Lung (tissue), 16 donors: ENCODE results near the gene FOXP4. TPM values are rescaled to one million over a fixed set of nuclear protein-coding genes. Genes with fewer than 3 reads are reported as not detected.

Experiments used
- ATAC-seq: fragments of 200-7000 bp; cut with Tn5 transposase; one replicate; pipeline ENCODE4 v1.9.1; 2020; ENCODE audit warnings: moderate number of reproducible peaks; ENCODE audit not compliant: insufficient read depth, low FRiP score
- DNase-seq, 3 donors: peaks; one replicate each; pipeline ENCODE4 v3.0.0-alpha.2; 2013 to 2017
- H3K27ac ChIP-seq, 2 donors: one replicate each; pipeline ENCODE4 v1.5.1; 2013; ENCODE audit warnings: mild to moderate bottlenecking in 2 of 2, moderate library complexity in 2 of 2, control low read depth in 1 of 2, inconsistent platforms in 1 of 2, low read depth in 1 of 2, low read length in 1 of 2
- H3K27me3 ChIP-seq, 3 donors: one replicate each; pipeline ENCODE4 v1.5.1; 2013; ENCODE audit warnings: low read length in 2 of 3; ENCODE audit not compliant: control insufficient read depth in 3 of 3, insufficient read depth in 3 of 3
- H3K36me3 ChIP-seq, 4 donors: one replicate each; pipeline ENCODE4 v1.5.1; 2013; ENCODE audit warnings: low read length in 4 of 4, mild to moderate bottlenecking in 1 of 4, moderate library complexity in 1 of 4; ENCODE audit not compliant: control insufficient read depth in 4 of 4, insufficient read depth in 4 of 4
- H3K4me1 ChIP-seq, 5 donors: one replicate each; pipeline ENCODE4 v1.5.1; 2013; ENCODE audit warnings: low read length in 5 of 5, mild to moderate bottlenecking in 2 of 5, moderate library complexity in 1 of 5; ENCODE audit not compliant: control insufficient read depth in 5 of 5, insufficient read depth in 5 of 5
- H3K4me3 ChIP-seq: one replicate; pipeline ENCODE4 v1.5.1; 2013; ENCODE audit warnings: mild to moderate bottlenecking, control low read depth, moderate library complexity
- H3K9ac ChIP-seq, 2 donors: one replicate each; pipeline ENCODE4 v1.5.1; 2013; ENCODE audit warnings: low read length in 2 of 2, control low read depth in 1 of 2; ENCODE audit not compliant: insufficient read depth in 1 of 2
- H3K9me3 ChIP-seq, 4 donors: one replicate each; pipeline ENCODE4 v1.5.1; 2013; ENCODE audit warnings: low read length in 3 of 4, mild to moderate bottlenecking in 1 of 4, moderate library complexity in 1 of 4; ENCODE audit not compliant: control insufficient read depth in 4 of 4, insufficient read depth in 3 of 4
- CTCF ChIP-seq: IDR thresholded peaks from 2 replicates; pipeline ENCODE4 v1.5.1; 2012; ENCODE audit warnings: mild to moderate bottlenecking; ENCODE audit errors: control extremely low read depth, extremely low read depth
- WGBS, 2 donors: extraction: QIAGEN DNeasy Blood & Tissue Kit; methylation state at CpG; one replicate each; pipeline ENCODE4 v1.1.7; 2013; 5-methylcytosine and 5-hydroxymethylcytosine counted together
- long read RNA-seq, 5 donors: transcript quantifications; one replicate each; lab custom pipeline, GENCODE V29; 2026
- polyA plus RNA-seq, 2 donors: library from polyadenylated mRNA; stranded (reverse); fragments of 200-250 nt; gene quantifications; one replicate each; pipeline ENCODE4 v1.2.1, GENCODE V29; 2013
- total RNA-seq, 2 donors: library from RNA; depleted of rRNA in 1 of 2; stranded (reverse); fragments of >200 nt in 1 of 2; gene quantifications; one replicate each; pipeline ENCODE4 v1.2.1, GENCODE V29; 2014 to 2021
- donor health status: control.
- donor health status: control.
- donor health status: Bipolar disorder and iron deficiency.
- donor health status: healthy.
- donor health status: DM: yes; HTN: yes; CAD: no.

Gene FOXP4, protein sequence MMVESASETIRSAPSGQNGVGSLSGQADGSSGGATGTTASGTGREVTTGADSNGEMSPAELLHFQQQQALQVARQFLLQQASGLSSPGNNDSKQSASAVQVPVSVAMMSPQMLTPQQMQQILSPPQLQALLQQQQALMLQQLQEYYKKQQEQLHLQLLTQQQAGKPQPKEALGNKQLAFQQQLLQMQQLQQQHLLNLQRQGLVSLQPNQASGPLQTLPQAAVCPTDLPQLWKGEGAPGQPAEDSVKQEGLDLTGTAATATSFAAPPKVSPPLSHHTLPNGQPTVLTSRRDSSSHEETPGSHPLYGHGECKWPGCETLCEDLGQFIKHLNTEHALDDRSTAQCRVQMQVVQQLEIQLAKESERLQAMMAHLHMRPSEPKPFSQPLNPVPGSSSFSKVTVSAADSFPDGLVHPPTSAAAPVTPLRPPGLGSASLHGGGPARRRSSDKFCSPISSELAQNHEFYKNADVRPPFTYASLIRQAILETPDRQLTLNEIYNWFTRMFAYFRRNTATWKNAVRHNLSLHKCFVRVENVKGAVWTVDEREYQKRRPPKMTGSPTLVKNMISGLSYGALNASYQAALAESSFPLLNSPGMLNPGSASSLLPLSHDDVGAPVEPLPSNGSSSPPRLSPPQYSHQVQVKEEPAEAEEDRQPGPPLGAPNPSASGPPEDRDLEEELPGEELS
- 10 to 100 TPM; 22.6 to 35.0 TPM for total RNA-seq
- polyA plus RNA-seq, result 10 to 100 TPM; 12.8 to 21.7 TPM
- long read RNA-seq, donor 1, full-length matches to known transcripts, result 9 of 9 reads
- long read RNA-seq, donor 1, partial matches to known transcripts, result 0 of 9 reads
- long read RNA-seq, donor 1, other reads (novel, unspliced or antisense), result 0 of 9 reads
- long read RNA-seq, donor 2, partial matches to known transcripts, result 0 of 2 reads
- long read RNA-seq, donor 2, other reads (novel, unspliced or antisense), result 0 of 2 reads
- long read RNA-seq, donor 3, partial matches to known transcripts, result 0 of 1 reads
- long read RNA-seq, donor 3, other reads (novel, unspliced or antisense), result 0 of 1 reads
- long read RNA-seq, donor 4, partial matches to known transcripts, result 15 of 15 reads
- long read RNA-seq, donor 4, other reads (novel, unspliced or antisense), result 0 of 15 reads
- long read RNA-seq, donor 5, full-length matches to known transcripts, result 13 of 124 reads
- long read RNA-seq, donor 5, partial matches to known transcripts, result 111 of 124 reads
- long read RNA-seq, donor 5, other reads (novel, unspliced or antisense), result 0 of 124 reads

DNA sequence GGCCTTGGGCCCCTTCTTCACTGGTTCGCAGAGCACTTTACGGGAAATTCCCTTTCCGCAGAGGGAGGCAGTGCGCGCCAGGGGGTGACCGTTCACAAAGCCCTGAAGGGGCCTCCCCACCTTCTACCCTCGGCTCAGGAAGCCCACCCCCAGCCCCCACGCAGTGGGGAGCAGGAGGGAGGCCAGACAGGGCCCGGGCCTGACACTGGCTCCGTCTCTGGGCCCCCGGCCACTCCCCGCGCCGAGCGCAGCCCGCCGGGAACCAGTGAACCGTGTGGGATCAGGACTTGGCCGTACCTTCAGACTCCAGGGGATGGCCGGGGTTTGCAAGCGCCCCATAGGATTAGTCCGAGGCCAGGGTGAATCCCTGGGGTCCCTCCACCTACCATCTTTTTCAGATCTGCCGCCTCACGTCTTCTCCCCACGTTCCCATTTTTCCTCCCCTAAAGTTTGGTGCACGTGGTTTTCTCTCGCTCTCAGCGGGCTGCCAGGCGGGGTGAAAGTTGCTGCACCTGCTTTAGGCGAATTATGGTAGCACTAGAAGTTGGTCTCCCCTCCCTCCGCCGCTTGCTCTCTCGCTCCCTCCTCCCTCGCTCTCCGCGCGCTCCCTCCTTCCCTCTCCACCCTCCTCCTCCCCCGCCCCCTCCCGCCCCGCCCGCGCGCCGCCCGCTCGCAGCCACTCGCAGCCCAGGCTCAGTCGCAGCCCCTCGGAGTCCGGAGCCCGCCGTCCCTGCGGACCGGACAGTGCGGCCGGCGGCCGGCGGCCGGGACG lies at the start of gene FOXP4:
Gene FOXP4 (plus strand): TSS at position 679 of the 772 bp plus-strand sequence. CDS start 19,380 bp downstream, outside the sequence.
- WGBS, 2 donors, result 1 to 2% methylated on average over 51 to 60 of the region's 61 CpGs
- Histone ChIP-seq H3K9me3 (no peaks in the 10 kb centered on the region), H3K4me1 (peaks cover 0 to 27% (median 11%) of the 10 kb centered on the region in 5 donors)

DNA sequence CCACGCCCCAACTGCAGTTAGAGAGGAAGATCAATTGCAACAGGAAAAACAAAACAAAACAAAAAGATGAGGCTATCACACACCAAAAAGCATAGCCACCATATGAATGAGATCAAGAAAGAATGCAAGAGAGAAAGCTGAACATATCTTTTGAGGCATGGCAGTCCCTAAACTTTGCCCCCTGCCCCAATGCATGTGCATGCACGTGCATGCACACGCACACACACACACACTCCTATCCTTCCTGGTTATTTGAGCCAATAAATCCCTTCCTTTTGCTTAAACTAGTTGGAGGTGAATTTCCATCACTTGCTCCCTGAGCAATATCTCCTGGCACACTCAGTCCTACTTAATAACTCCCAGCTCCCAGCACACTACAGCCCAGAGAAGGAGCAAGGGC lies 48.6 kb upstream of the FOXP4 start:
- H3K4me1 ChIP-seq, result peaks cover 0 to 25% (median 9%) of the 10 kb centered on the region in 5 donors
- no peak overlapping the region for H3K27ac ChIP-seq
- DNase-seq (no peak), ATAC-seq (no peak)
- no peaks in the 10 kb centered on the region for H3K36me3 ChIP-seq
- H3K4me3 ChIP-seq, result no peak overlapping the region
- 76 to 77% methylated on average over 3 of the region's 3 CpGs for WGBS, 2 donors
- TF ChIP-seq CTCF, result no peak
- no peaks in the 10 kb centered on the region for H3K9me3 ChIP-seq
- H3K27me3 ChIP-seq, result peaks cover 0 to 3% (median 2%) of the 10 kb centered on the region in 3 donors
- H3K9ac ChIP-seq, result no peak overlapping the region

More for the DNA sequence above, at the start of gene FOXP4:
- DNase-seq (peak; percentile 96 to 98 (median 96)), ATAC-seq (peak; percentile 86)
- no peak within 1 kb of the TSS for H3K9ac ChIP-seq
- H3K4me3 ChIP-seq, result peak within 1 kb of the TSS; percentile 65
- peaks cover 0 to under 1% (median 0%) of the 10 kb centered on the region in 4 donors for H3K36me3 ChIP-seq
- H3K27ac ChIP-seq, result peak within 1 kb of the TSS; percentile 79 to 81
- H3K27me3 ChIP-seq, result peaks cover 0 to 9% (median 6%) of the 10 kb centered on the region in 3 donors
- TF ChIP-seq CTCF, result no peak

DNA sequence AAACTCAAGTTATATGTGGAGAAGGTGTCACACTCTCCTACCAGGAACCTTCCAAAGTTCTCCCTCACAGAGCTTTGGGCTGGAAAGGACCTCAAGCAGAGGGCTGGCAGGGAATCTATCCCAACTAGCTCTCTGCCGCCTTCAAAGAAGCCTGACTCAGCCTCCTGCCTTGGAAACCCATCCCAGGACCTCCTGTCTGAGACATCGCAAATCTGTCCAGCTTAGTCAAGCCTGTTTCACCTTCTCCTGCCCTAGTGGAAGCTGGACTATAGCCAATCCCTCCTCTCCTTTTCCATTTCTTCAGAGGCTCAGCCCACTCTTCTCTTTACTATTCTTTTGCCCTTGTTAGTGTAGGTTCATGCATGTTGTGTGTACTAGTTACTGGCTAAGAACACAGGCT lies 48.2 kb upstream of the FOXP4 start:
- H3K9ac ChIP-seq, result no peak overlapping the region
- no peaks in the 10 kb centered on the region for H3K9me3 ChIP-seq
- 86 to 88% methylated on average over 2 of the region's 2 CpGs for WGBS, 2 donors
- no peak for TF ChIP-seq CTCF
- H3K36me3 ChIP-seq, result no peaks in the 10 kb centered on the region
- peaks cover 0 to 3% (median 2%) of the 10 kb centered on the region in 3 donors for H3K27me3 ChIP-seq
- DNase-seq (no peak), ATAC-seq (no peak)
- no peak overlapping the region for H3K4me3 ChIP-seq
- no peak overlapping the region for H3K27ac ChIP-seq
- peaks cover 0 to 26% (median 9%) of the 10 kb centered on the region in 5 donors for H3K4me1 ChIP-seq
